AML-193 (cell line): ENCODE data around the gene VAMP8.
"Not testable (repeated sequence)": the region's sequence is repeated elsewhere in the genome, so short reads cannot be mapped to it uniquely, and the experiment has no call there.

Experiments used
- DNase-seq, 2 experiments: peaks; one replicate each; lab custom pipeline; 2025; lab: John Stamatoyannopoulos, UW

Gene VAMP8

GRCh38 chr2:85547089-85547858 lies 30.1 kb upstream of the VAMP8 start:
- no peak for DNase-seq

DNA sequence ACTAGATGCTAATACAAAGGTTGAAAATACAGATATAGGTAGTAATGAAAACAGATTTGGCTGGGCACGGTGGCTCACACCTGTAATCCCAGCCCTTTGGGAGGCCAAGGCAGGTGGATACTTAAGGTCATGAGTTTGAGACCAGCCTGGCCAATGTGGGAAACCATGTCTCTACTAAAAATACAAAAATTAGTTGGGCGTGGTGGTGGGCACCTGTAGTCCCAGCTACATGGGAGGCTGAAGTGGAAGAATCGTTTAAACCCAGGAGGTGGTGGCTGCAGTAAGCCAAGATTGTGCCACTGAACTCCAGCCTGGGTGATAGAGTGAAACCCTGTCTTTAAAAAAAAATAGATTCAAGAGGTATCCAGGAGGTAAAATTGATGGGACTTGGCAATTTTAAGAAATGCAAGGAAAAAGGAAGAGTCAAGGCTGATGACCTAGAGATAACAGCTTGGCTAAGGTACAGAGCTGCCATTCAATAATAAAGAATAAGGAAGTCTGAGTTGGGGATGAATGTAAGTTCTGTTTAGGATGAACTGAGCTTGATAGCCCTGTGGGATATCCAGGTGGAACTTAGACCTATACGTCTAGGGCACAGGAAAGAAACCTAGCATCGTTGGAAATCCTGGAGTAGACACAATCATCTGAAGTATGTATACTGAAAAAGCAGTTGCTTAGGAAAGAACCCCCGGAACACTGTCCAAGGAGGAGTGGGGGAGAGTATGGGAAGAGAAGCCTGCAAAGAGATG lies 29.4 kb upstream of the VAMP8 start:
- no peak for DNase-seq

DNA sequence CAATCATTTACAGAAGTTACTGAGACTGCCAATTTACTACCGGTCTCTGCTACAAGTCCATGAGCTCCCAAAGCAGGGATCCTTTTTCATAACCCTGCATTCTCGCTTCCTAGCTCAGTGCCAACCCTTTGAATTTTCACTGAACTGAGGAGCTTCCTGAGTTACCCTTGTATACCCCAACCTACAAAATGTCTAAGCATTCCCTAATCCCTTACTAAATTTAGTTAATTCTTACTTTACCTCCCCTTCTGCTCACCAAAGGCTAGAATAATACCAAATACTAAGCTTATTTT lies 28.8 kb upstream of the VAMP8 start:
- no peak for DNase-seq

DNA sequence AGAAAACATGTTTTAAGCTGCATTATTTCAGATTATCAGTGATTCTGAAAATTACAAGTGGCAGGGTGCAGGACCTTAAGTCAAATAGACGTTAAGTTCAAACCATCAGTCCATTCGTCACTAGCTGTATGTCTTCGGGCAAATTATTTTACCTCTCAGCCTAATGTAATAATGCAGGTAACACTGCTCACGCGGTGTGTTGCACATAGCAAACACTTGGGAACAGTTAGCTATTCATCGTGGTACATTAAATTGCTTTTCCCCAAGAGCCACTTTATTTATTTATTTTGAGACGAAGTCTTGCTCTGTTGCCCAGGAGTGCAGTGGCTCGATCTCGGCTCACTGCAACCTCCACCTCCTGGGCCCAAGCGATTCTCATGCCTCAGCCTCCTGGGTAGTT lies 28.3 kb upstream of the VAMP8 start:
- DNase-seq, result no peak

DNA sequence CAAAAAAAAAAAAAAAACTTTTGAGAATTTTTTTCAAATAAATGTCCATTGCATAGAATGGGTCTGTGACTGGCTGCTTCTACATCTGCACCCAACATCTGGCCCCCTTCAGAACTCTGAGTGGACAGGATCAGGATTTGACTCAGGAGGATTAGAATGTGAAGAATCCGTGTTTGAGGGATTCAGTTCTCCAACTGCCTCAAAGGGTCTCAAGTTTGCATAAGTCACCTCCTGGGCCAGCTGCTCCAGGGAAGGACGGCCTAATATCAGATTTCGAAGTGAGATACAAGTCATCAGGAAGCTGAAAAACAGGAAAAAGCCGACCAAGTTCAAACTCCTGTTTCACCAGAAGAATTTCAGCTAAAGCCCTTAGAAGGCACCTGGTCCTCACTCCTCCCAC lies 27.6 kb upstream of the VAMP8 start:
- no peak for DNase-seq

DNA sequence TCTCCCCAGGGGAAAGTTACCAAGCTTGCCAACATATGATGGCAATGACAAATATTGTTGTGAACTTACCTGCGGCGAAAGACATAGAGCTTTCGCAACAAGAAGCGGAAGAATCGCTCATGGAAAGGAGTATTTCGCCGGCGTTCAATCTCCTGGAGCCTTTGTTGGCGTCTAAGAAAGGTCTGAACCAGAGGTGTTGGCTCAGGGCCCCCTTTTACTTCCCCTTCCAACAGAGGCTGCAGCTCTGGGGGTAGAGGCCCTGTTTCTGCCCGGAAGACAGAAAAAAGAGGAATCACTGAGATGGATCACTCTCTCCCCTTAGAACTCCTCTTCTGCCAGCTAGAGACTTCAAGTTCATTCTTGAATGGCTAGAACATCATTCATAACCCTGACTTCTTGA lies 26.9 kb upstream of the VAMP8 start:
- no peak for DNase-seq

- DNase-seq, result peak; percentile 75
Observed at GRCh38 chr2:85551698-85552678, 25.4 kb upstream of the VAMP8 start.

DNA sequence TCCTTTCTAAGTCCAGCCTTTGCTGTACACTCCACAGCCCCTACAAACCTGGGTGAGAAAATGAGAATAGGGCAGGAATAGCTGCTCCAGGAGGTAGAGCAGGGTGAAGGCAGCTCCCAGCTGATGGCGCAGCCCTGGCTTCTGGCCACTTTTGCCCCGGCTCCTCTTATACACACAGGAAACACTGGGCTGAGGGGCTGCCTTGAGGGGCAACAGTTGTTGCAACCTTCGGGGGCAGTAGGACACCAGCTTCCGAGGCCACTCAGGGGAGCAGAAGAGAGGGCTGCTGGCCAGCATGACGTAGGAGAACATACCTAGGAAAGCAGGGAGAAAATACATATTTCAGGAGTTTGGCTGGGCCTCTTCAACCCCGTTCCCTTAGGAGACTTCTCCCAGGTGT lies 24.2 kb upstream of the VAMP8 start:
- no peak for DNase-seq

DNA sequence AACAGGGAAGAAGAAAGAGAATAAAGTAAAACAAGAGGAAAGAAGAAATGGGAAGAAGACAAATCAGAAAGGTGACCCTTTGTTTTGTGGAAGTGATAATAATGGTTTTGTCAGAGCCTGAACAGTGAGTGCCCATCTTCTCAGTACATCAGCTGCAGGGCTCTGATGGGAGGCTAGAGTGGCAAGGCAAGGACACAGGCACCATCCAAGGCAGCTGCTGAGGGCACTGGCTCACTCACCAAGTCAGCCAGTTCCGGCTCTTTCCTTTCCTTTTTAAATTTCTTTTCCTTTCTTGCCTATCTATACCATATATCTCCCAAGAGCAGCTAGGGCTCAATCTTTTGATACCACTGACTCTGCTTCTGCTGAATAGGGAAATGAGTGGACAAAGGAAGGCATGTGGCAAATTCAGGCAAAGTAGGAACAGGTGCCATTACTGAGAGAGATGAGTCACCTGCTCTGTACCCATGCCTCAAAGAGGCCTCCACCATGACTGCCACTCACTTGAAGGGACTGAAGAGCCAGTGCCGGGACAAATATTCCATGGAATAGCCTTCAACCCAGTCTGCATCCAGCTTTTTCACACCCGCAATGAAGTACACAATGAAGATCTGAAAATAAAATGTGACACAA lies 22.3 kb upstream of the VAMP8 start:
- no peak for DNase-seq

- DNase-seq, result no peak
Observed at GRCh38 chr2:85557130-85557529, 20.3 kb upstream of the VAMP8 start.

GRCh38 chr2:85558160-85558559 lies 19.2 kb upstream of the VAMP8 start:
- no peak for DNase-seq

GRCh38 chr2:85560403-85560726 lies 17.0 kb upstream of the VAMP8 start:
- not testable (repeated sequence) for DNase-seq

GRCh38 chr2:85560812-85561279 lies 16.5 kb upstream of the VAMP8 start:
- no peak for DNase-seq

DNA sequence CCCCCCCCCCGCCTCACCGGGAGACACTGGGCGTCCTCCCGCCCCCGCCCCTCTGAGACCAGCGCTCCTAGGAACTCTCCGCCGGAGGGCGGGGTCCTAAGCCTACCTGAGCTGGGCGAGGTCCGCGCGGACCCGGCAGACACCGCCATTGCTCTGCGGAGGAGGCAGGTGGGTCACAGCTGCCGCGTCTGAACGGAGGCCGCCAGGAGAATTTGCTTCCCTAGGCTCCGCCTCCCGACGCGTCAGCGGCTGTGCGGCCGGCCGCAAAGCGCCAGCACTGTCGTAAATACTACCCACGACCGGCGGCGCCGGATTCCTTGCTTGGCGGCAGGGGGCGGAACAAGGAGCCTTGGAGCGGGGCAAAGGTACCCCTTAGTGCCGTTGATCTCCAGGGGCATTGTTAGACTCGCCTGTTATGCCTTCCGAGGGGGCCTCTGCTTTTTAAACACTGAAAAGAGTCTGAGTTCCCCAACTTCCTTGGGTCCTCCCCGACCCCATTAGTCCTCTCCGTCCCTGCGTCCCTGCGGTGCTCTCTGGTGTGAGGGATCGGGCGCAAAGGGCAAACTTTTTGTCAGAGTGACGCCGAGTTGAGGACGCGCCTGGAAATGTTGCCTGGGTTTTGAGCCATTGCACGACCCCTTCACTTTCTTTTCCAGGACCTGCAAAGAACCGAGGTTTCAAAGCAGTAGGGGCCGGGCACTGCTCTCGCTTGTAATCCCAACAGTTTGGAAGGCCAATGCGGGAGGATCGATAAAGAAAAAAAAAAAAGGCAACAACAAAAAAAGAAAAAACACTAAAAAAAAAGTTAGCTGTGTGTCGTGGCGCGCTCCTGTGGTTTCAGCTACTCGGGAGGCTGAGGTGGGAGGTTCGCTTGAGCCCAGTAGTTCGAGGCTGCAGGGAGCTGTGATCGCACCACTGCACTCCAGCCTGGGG lies 15.8 kb upstream of the VAMP8 start, which contains the start of gene GGCX:
Gene GGCX (minus strand): TSS at position 214 of the 933 bp plus-strand sequence. CDS start 65 bp downstream, at position 149.
- peak; percentile 89 to 95 for DNase-seq

- DNase-seq, result peak; percentile 29 to 35
Observed at GRCh38 chr2:85564144-85564563, 13.2 kb upstream of the VAMP8 start.

- DNase-seq, result no peak
Observed at GRCh38 chr2:85566265-85566664, 11.1 kb upstream of the VAMP8 start.

DNA sequence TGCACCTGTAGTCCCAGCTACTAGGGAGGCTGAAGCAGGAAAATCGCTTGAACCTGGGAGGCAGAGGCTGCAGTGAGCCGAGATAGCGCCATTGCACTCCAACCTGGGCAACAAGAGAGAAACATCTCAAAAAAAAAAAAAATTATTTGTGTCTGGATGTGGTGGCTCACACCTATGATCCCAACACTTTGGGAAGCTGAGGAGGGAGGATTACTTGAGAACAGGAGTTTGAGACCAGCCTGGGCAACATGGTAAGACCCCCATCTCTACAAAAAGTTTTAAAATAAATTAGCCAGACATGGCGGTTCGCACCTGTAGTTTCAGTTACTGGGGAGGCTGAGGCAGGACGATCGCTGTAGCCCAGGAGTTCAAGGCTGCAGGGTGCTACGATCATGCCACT lies 1.6 kb upstream of the VAMP8 start:
- DNase-seq, result no peak

- no peak for DNase-seq
Observed at GRCh38 chr2:85577063-85577385, 362 bp upstream of the VAMP8 start.

- DNase-seq, result peak; percentile 84 to 91
Observed at GRCh38 chr2:85578243-85579180, 1.1 kb downstream of the VAMP8 start.
